Esophagus muscularis mucosa (tissue), 4 donors: ENCODE measurements around the gene KRT36.

Experiments
- CTCF ChIP-seq, 3 experiments: fragments of 200-600 bp in 2 of 3; fragments of 450-650 bp in 1 of 3; sonication (generic) in 2 of 3; IDR thresholded peaks; one replicate each; pipeline ENCODE4 v1.5.1; 2017 to 2019; ENCODE audit warnings: antibody characterized with exemption in 3 of 3, mild to moderate bottlenecking in 2 of 3, moderate library complexity in 1 of 3
- EP300 ChIP-seq: sonication (generic); formaldehyde crosslinking; IDR thresholded peaks from one replicate; pipeline ENCODE4 v1.6.1; 2017; ENCODE audit warnings: antibody characterized with exemption
- POLR2A ChIP-seq: fragments of 450-650 bp; IDR thresholded peaks from one replicate; pipeline ENCODE4 v1.6.1; 2017; ENCODE audit warnings: antibody characterized with exemption, moderate library complexity, mild to moderate bottlenecking, low read depth

GRCh38 chr17:41466988-41467387, 22.7 kb downstream of the KRT36 start, which contains the start of gene KRT32:
- TF ChIP-seq CTCF (IDR thresholded peaks at IDR 0.05) (no peak), EP300 (no peak), POLR2A (no peak)
